ENCODE measurements around the gene PMEPA1.

DNA sequence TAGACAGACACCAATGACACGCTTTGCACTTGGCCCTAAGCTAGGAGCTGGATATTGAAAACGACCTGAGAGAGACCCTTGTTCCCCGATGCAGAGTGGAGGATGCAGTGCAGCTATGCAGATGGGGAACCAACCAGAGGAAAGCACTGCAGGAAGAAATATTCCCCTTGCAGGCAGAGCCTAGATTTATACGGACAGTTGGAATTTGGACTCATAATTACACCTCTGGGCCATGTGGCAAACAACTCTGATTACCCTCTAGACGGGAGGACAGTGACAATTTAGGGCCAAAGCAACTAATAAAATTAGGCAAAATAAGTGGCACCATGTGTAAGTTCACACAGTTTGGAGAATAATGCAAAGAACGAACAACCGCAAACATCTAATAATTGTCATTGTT, 12.3 kb downstream of the PMEPA1 start:
- TF ChIP-seq, protein P1, sequence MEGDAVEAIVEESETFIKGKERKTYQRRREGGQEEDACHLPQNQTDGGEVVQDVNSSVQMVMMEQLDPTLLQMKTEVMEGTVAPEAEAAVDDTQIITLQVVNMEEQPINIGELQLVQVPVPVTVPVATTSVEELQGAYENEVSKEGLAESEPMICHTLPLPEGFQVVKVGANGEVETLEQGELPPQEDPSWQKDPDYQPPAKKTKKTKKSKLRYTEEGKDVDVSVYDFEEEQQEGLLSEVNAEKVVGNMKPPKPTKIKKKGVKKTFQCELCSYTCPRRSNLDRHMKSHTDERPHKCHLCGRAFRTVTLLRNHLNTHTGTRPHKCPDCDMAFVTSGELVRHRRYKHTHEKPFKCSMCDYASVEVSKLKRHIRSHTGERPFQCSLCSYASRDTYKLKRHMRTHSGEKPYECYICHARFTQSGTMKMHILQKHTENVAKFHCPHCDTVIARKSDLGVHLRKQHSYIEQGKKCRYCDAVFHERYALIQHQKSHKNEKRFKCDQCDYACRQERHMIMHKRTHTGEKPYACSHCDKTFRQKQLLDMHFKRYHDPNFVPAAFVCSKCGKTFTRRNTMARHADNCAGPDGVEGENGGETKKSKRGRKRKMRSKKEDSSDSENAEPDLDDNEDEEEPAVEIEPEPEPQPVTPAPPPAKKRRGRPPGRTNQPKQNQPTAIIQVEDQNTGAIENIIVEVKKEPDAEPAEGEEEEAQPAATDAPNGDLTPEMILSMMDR (conservative IDR thresholded peaks at IDR 0.05), result no peak
- TF ChIP-seq EZH2 (IDR thresholded peaks at IDR 0.05; ENCODE audit: low read depth), result no peak
